Upper lobe of left lung (tissue), 6 donors: ENCODE data around the gene FOXO1. TPM values are rescaled to one million over a fixed set of nuclear protein-coding genes. Genes with fewer than 3 reads are reported as not detected.

Experiments used
- ATAC-seq, 2 donors: fragments of 200-7000 bp; cut with Tn5 transposase; one replicate each; pipeline ENCODE4 v1.9.1; 2022; ENCODE audit warnings: mild to moderate bottlenecking in 2 of 2, moderate library complexity in 2 of 2; ENCODE audit not compliant: low FRiP score in 2 of 2
- DNase-seq, 2 donors: peaks; one replicate each; pipeline ENCODE4 v3.0.0-alpha.2; 2019 to 2020
- H3K27ac ChIP-seq, 4 donors: fragments of 200-600 bp; sonication (generic); one replicate each; pipeline ENCODE4 v1.5.1; 2016 to 2019
- H3K27me3 ChIP-seq, 4 donors: fragments of 200-600 bp; sonication (generic); one replicate each; pipeline ENCODE4 v1.5.1; 2017 to 2019
- H3K36me3 ChIP-seq, 4 donors: fragments of 200-600 bp; sonication (generic); one replicate each; pipeline ENCODE4 v1.5.1; 2016 to 2019
- H3K4me1 ChIP-seq, 4 donors: fragments of 200-600 bp; sonication (generic); one replicate each; pipeline ENCODE4 v1.5.1; 2018 to 2019
- H3K4me3 ChIP-seq, 4 donors: fragments of 200-600 bp; sonication (generic); one replicate each; pipeline ENCODE4 v1.5.1; 2017 to 2019; ENCODE audit warnings: mild to moderate bottlenecking in 2 of 4, moderate library complexity in 1 of 4
- H3K9me3 ChIP-seq, 4 donors: fragments of 200-600 bp; sonication (generic); one replicate each; pipeline ENCODE4 v1.5.1; 2018 to 2019
- EP300 ChIP-seq, 4 donors: sonication (generic); formaldehyde crosslinking; IDR thresholded peaks; one replicate each; pipeline ENCODE4 v1.5.1; 2017; ENCODE audit warnings: antibody characterized with exemption in 4 of 4, control low read depth in 2 of 4
- POLR2A ChIP-seq, 4 donors: fragments of 450-650 bp; IDR thresholded peaks; one replicate each; pipeline ENCODE4 v1.5.1; 2016 to 2017; ENCODE audit warnings: antibody characterized with exemption in 4 of 4, mild to moderate bottlenecking in 2 of 4
- POLR2AphosphoS5 ChIP-seq, 2 donors: sonication (generic); formaldehyde crosslinking; IDR thresholded peaks; one replicate each; pipeline ENCODE4 v1.5.1; 2017; ENCODE audit warnings: antibody characterized with exemption in 2 of 2
- WGBS, 2 donors: methylation state at CpG; one replicate each; pipeline ENCODE4 v1.1.5; 2017 to 2018; 5-methylcytosine and 5-hydroxymethylcytosine counted together
- total RNA-seq, 6 donors: library from RNA; depleted of rRNA in 4 of 6; stranded (reverse); fragments of >200 nt in 4 of 6; gene quantifications; one replicate each; pipeline versions ENCODE4 v1.1.0 to v1.2.1, GENCODE V29; 2016 to 2021
- TF ChIP-seq, protein P1 (sequence below), 6 experiments: fragments of 450-650 bp in 4 of 6; fragments of 200-600 bp in 2 of 6; sonication (generic) in 2 of 6; IDR thresholded peaks; one replicate each; pipeline ENCODE4 v1.5.1; 2016 to 2019; ENCODE audit warnings: antibody characterized with exemption in 6 of 6
- donor health status: DM: no; HTN: no; CAD: no; lungs with moderate emphysema.
- donor health status: DM: no; HTN: yes; CAD: no; lungs with severe emphysema.

Gene FOXO1
- total RNA-seq, 6 donors from 2014 or later = 23.0 to 36.8 (median 31.2) TPM

DNA sequence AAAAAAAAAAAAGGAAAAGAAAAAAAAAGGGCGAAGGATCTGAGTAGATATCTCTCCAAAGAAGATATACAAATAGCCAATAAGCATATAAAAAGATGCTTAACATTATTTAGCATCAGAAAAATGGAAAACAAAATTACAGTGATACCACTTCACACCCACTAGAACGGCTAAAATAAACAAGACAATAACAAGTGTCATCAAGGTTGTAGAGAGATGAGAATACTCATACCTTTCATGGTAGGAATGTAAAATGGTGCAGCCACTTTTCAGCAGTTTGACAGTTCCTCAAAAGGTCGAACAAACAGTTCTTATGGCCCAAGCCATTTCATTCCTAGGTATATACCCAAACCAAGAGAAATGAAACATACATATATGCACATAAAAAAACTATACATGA, 33.5 kb downstream of the FOXO1 start:
- Histone ChIP-seq H3K4me1 (peaks cover 11 to 45% (median 22%) of the 10 kb centered on the region in 4 donors), H3K27ac (no peak overlapping the region), H3K27me3 (no peaks in the 10 kb centered on the region), H3K36me3 (peaks cover 0 to 4% (median 0%) of the 10 kb centered on the region in 4 donors), H3K4me3 (no peak overlapping the region), H3K9me3 (no peaks in the 10 kb centered on the region)
- no peak for TF ChIP-seq EP300 (IDR thresholded peaks at IDR 0.05)
- TF ChIP-seq POLR2AphosphoS5 (IDR thresholded peaks at IDR 0.05) = no peak
- no peak for TF ChIP-seq POLR2A (IDR thresholded peaks at IDR 0.05)
- TF ChIP-seq, protein P1, sequence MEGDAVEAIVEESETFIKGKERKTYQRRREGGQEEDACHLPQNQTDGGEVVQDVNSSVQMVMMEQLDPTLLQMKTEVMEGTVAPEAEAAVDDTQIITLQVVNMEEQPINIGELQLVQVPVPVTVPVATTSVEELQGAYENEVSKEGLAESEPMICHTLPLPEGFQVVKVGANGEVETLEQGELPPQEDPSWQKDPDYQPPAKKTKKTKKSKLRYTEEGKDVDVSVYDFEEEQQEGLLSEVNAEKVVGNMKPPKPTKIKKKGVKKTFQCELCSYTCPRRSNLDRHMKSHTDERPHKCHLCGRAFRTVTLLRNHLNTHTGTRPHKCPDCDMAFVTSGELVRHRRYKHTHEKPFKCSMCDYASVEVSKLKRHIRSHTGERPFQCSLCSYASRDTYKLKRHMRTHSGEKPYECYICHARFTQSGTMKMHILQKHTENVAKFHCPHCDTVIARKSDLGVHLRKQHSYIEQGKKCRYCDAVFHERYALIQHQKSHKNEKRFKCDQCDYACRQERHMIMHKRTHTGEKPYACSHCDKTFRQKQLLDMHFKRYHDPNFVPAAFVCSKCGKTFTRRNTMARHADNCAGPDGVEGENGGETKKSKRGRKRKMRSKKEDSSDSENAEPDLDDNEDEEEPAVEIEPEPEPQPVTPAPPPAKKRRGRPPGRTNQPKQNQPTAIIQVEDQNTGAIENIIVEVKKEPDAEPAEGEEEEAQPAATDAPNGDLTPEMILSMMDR (IDR thresholded peaks at IDR 0.05) = no peak
- no peak for DNase-seq
- WGBS, 2 donors = 85 to 91% methylated on average over 3 of the region's 3 CpGs
- ATAC-seq = no peak

DNA sequence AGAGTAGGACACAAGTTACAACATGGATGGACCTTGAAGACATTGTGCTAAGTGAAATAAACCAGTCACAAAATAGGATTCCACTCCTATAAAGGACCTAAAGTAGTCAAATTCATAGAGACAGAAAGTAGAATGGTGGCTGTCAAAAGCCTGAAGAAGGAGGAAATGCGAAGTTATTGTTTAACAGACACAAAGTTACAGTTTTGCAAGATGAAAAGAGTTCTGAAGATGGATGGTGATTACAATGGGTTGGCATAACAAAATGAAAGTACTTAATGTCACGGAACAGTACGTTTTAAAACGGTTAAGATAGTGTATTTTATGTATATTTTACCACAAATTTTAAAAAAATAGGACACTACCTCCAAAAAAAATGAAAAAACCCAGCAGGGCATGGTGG, 34.8 kb downstream of the FOXO1 start:
- Histone ChIP-seq H3K4me3 (no peak overlapping the region), H3K9me3 (no peaks in the 10 kb centered on the region), H3K27ac (no peak overlapping the region), H3K36me3 (peaks cover 0 to 4% (median 1%) of the 10 kb centered on the region in 4 donors), H3K4me1 (peaks cover 6 to 35% (median 21%) of the 10 kb centered on the region in 4 donors), H3K27me3 (no peaks in the 10 kb centered on the region)
- TF ChIP-seq POLR2AphosphoS5 (IDR thresholded peaks at IDR 0.05) (no peak), EP300 (IDR thresholded peaks at IDR 0.05) (no peak), POLR2A (IDR thresholded peaks at IDR 0.05) (no peak)
- TF ChIP-seq, protein P1 (IDR thresholded peaks at IDR 0.05) = no peak
- WGBS, 2 donors = 72 to 79% methylated on average over 4 of the region's 4 CpGs
- ATAC-seq = no peak
- DNase-seq = no peak

DNA sequence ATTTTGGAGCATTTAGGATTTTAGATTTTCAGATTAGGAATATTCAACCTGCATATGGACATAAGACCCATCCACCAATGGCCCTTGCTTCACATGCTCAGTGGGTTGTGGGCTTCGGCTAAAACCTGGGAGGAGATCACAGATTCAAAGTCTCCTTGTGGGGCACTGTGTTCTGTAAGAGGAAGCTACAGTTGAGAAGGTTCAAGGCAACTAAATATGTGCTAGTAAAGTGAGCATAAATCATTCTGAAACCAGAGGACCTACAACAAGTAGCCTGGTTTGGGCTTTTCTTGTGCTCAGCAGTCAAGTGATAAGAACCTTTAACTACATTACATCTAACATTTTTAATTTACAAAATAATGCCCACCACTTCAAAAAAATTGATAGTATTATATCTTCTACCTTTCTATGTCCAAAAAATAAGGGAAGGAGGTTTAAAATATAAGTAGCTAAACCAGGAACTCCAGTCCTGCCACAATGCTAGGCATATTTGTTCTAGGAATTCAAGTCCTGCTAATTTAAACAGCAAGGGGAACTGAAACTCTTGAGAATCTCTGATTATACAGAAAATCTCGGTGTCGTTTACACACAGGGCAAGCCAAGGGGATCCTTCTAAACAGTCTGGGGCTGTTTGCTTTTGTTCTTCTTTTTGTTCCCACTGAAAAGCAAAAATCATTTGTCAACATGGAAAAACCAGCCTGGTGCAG, 36.6 kb downstream of the FOXO1 start:
- ATAC-seq = peak in 1 of 2 donors; percentile 62
- peaks cover 0 to 4% (median 1%) of the 10 kb centered on the region in 4 donors for H3K36me3 ChIP-seq
- WGBS, 2 donors = 50 to 61% methylated on average over 3 of the region's 3 CpGs
- peak overlapping the region in 1 of 4 donors; percentile 55 for H3K27ac ChIP-seq
- peaks cover 6 to 38% (median 27%) of the 10 kb centered on the region in 4 donors for H3K4me1 ChIP-seq
- H3K27me3 ChIP-seq = no peaks in the 10 kb centered on the region
- DNase-seq = no peak
- TF ChIP-seq, protein P1 (IDR thresholded peaks at IDR 0.05) = no peak
- TF ChIP-seq POLR2AphosphoS5 (IDR thresholded peaks at IDR 0.05) (no peak), POLR2A (IDR thresholded peaks at IDR 0.05) (no peak), EP300 (IDR thresholded peaks at IDR 0.05) (no peak)
- H3K4me3 ChIP-seq = no peak overlapping the region
- no peaks in the 10 kb centered on the region for H3K9me3 ChIP-seq

DNA sequence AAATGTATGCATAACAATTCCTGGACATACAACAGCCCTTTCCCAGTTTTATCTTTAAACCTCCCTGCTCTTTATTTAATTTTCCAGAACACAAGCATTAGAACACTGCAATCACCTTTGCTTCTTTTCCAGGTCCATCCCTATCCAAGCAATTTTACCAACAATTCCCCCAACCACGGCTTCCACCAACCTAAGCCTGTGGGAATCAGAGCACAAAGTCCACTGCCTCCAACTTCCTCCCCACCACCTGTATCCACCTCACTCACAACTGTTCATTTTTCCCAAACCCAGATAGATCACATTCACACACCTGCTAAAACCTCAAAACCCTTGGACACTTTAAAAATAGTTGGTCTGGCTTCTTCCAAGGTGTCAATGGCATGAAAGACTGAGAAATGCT, 39.5 kb downstream of the FOXO1 start:
- no peak overlapping the region for H3K4me3 ChIP-seq
- no peak for ATAC-seq
- peaks cover 0 to 2% (median 0%) of the 10 kb centered on the region in 4 donors for H3K36me3 ChIP-seq
- WGBS, 2 donors = 100% methylated on average over 1 of the region's 1 CpG
- no peak overlapping the region for H3K27ac ChIP-seq
- no peaks in the 10 kb centered on the region for H3K27me3 ChIP-seq
- no peak for DNase-seq
- H3K9me3 ChIP-seq = no peaks in the 10 kb centered on the region
- TF ChIP-seq POLR2AphosphoS5 (IDR thresholded peaks at IDR 0.05) (no peak), POLR2A (IDR thresholded peaks at IDR 0.05) (no peak), EP300 (IDR thresholded peaks at IDR 0.05) (no peak)
- TF ChIP-seq, protein P1 (IDR thresholded peaks at IDR 0.05) = no peak
- H3K4me1 ChIP-seq = peaks cover 6 to 36% (median 33%) of the 10 kb centered on the region in 4 donors
